Muscle of arm (tissue), 12 donors: ENCODE results near the gene TXNDC15. TPM values are rescaled to one million over a fixed set of nuclear protein-coding genes. Genes with fewer than 3 reads are reported as not detected.
"Not testable (repeated sequence)": the region's sequence is repeated elsewhere in the genome, so short reads cannot be mapped to it uniquely, and the experiment has no call there.

Experiments used
- DNase-seq: peaks from one replicate; pipeline ENCODE4 v3.0.0-alpha.2; 2013
- polyA plus RNA-seq, 12 donors: library from polyadenylated mRNA; unstranded; fragments of 120-200 nt; gene quantifications; one replicate each; pipeline ENCODE4 v1.2.1, GENCODE V29; 2013; ENCODE audit not compliant: insufficient read length in 12 of 12

TXNDC15 gene
- polyA plus RNA-seq, 12 donors = 55.4 to 104 (median 78.1) TPM; not detected in 1

DNA sequence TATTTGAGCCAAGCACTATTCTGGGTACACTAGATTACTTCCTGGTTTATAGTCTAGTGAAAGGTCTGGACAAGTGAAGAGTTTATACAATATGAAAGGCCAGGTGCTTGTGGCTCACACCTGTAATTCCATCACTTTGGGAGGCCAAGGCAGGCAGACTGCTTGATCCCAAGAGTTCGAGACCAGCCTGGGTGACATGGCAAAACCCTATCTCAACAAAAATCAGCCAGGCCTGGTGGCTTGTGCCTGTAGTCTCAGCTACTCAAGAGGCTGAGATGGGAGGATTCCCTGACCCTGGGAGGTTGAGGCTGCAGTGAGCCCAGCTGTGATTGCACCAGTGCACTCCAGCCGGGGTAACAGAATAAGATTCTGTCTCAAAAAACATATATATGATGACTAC is 9.5 kb upstream of the TXNDC15 start:
- no peak for DNase-seq

DNA sequence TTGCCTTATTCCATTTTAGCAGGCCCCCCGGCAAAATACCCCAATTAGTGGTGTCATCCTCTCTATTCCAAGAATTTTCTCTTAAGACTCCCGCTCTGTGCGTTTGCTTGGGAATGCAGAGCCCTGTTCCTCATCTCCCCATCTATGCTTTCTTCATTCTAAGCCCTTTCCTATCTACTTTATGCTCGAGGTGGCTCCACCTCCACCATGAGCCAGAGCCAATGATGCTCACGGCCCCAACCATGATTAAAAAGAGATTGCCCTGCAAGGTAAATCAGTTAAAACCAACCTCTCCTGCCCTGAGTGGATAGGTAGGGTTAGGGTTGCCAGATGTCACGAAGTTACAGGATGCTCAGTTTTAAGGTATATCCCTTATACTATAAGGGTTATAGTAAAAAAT is 677 bp upstream of the TXNDC15 start:
- DNase-seq = peak; percentile 4

DNA sequence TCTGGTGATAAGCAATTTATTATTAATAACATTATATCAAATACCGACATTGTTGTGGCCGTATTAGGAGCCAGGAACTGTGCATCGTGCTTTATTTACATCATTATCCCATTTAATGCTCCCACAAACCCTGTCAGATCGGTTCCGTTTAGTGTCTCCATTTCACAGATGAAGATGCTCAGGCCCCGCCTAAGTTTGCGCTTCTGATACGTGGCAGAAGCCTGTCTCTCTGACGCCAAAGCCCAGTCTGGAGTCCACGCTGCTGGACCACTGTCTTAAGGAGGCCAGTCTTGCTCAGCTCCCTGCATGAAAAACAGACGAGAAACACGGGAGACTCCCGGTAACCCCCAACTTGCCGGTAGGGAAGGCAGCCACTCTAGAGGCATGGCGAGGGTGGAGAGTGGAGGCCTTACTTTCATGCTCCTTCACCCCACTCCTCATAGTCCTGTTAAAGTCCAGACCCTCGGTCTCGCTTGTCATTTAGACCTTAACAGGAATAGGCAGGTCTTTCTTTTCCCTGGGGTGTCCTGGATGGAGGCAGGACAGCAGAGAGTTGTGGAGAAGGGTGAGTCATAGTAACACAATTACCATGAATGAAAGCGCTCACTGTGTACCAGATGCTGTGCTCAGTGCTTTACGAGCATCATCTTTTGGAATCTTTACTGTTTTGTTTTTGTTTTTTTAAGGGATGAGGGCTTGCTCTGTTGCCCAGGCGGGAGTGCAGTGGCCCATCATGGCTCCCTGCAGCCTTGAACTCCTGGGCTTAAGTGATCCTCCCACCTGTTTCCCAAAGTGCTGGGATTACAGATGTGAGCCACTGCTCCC is 872 bp downstream of the TXNDC15 start:
- peak; percentile 92 for DNase-seq

DNA sequence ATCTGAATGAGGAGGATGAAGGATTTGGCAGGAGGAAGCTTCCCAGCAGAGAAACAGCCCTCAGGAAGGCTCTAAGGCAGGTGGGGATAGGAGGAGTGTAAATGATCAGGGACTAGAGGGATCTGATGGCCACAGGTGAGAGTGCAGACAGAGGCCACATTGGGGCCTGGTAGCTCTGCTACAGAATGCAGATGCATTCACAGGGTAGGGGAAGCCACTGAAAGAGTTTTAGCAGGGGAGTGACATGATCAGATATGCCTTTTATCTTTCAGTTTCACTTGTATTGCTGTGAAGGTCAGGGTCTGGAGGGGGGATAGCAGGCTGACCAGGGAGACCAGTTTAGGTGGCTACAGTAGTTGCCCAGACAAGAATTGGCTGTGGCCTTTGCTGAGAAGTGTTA is 3.0 kb downstream of the TXNDC15 start:
- DNase-seq = no peak

DNA sequence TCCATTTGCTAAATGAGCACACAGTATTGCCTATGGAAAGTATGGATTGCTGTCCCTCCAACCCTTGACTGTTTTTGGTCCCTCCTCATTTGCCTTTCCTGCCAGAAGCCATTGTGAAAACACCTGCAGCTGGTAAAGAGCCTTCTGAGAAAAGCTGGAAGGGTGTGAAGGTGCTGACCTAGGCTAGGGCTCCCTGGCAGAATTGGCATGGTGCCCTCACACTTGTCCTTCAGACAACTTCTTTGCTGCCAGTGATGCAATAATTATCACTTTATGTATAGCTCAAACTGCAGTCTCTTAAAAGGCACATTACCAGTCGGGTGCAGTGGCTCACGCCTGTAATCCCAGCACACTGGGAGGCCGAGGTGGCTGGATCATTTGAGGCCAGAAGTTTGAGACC is 4.2 kb downstream of the TXNDC15 start:
- DNase-seq = no peak

DNA sequence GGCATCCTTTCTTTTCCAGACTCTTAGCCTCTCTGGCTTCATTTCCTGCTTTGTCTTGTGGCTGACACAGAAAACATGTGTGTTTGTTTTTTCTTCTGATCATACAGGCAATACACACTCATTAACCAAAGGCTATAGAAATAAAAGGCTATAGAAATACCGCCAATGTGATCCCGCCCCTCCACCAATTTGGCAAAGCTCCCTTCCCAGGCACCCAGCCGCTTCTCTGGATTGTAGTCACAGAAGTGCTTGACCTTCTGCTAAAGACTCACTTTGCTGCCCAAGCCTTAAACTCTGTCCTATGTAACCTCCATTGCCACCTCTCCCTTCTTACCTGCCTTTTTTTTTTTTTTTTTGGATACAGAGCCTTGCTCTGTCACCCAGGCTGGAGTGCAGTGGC is 5.3 kb downstream of the TXNDC15 start:
- DNase-seq = no peak

DNA sequence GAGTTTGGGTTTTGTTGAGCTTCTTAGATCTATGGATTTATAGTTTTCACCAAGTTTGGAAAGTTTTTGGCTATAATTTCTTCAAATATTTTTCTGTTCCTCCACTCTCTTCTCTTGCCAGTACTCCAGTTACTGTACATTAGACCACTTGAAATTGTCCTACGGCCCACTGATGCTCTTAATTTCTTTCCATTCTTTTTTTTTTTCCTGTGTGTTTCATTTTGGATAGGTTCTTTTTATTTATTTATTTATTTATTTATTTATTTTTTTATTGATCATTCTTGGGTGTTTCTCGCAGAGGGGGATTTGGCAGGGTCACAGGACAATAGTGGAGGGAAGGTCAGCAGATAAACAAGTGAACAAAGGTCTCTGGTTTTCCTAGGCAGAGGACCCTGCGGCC is 6.8 kb downstream of the TXNDC15 start:
- not testable (repeated sequence) for DNase-seq

DNA sequence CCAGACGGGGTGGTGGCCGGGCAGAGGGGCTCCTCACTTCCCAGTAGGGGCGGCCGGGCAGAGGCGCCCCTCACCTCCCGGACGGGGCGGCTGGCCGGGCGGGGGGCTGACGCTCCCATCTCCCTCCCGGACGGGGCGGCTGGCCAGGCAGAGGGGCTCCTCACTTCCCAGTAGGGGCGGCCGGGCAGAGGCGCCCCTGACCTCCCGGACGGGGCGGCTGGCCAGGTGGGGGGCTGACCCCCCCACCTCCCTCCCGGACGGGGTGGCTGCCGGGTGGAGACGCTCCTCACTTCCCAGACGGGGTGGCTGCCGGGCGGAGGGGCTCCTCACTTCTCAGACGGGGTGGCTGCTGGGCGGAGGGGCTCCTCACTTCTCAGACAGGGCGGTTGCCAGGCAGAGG is 7.5 kb downstream of the TXNDC15 start:
- not testable (repeated sequence) for DNase-seq

DNA sequence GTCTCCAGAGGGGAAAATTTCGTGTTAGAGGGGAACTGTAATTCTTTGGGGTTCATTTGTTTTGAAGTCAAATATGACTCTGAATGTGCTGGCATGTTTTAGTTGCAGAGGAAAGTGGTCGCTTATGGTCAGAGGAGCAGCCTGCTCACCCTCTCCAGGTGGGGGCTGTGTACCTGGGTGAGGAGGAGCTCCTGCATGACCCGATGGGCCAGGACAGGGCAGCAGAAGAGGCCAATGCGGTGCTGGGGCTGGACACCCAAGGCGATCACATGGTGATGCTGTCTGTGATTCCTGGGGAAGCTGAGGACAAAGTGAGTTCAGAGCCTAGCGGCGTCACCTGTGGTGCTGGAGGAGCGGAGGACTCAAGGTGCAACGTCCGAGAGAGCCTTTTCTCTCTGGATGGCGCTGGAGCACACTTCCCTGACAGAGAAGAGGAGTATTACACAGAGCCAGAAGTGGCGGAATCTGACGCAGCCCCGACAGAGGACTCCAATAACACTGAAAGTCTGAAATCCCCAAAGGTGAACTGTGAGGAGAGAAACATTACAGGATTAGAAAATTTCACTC is 13.5 kb downstream of the TXNDC15 start:
- DNase-seq = no peak

DNA sequence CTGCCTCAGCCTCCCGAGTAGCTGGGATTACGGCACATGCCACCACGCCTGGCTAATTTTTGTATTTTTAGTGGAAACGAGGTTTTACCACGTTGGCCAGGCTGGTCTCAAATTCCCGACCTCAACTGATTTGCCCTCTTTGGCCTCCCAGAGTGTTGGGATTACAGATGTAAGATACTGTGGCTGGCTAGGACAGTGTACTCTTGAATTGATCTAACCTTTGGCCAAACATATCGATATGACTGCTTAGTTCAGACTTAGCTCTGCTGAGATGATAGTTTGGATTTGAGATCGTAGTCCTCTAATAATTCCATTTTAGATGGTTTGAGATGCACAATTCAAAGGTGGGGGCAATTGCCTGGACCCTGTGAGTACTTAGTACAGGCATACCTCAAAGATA is 15.2 kb downstream of the TXNDC15 start:
- no peak for DNase-seq

DNA sequence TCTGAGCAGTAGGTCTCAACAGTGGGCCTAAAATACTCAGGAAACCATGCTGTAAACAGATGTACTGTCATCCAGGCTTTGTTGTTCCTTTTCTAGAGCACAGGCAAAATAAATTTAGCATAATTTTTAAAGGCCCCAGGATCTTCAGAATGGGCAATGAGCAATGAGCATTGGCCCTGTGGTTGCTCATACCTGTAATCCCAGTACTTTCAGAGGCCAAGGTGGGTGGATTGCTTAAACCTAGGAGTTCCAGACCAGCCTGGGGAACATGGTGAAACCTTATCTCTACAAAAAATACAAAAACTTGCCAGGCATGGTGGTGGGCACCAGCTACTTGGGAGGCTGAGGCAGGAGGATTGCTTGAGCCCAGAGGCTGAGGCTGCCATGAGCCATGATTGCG is 17.3 kb downstream of the TXNDC15 start:
- no peak for DNase-seq

DNA sequence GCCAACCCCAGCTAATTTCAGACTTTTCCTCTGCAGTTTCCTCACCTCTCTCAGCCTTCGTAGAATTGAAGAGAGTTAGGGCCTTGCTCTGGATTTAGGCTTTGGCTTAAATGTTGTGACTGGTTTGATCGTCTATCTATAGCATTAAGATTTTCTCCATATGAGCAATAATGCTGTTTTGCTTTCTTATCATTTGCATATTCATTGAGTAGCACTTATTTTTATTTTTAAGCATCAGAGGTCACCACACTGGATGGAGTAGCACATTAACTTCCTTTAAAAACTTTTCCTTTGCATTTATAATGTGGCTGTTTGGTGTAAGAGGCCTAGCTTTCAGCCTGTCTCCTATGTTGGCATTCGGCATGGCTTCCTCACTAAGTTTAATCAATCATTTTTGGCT is 18.1 kb downstream of the TXNDC15 start:
- no peak for DNase-seq

DNA sequence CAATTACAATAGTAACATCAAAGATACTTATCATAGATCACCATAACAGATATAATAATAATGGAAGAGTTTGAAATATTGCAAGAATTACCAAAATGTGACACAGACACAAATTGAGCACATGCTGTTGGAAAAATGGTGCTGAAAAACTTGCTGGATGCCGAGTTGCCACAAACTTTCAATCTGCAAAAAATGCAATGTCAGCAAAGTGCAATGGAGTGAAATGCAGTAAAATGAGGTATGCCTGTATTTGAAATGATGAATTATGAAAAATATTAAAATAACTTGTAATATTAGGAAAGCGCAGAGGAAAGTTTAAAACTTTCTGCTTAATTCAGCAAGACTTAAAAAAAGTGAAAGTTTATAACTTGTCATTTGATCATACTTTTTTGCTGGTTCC is 18.8 kb downstream of the TXNDC15 start:
- no peak for DNase-seq

DNA sequence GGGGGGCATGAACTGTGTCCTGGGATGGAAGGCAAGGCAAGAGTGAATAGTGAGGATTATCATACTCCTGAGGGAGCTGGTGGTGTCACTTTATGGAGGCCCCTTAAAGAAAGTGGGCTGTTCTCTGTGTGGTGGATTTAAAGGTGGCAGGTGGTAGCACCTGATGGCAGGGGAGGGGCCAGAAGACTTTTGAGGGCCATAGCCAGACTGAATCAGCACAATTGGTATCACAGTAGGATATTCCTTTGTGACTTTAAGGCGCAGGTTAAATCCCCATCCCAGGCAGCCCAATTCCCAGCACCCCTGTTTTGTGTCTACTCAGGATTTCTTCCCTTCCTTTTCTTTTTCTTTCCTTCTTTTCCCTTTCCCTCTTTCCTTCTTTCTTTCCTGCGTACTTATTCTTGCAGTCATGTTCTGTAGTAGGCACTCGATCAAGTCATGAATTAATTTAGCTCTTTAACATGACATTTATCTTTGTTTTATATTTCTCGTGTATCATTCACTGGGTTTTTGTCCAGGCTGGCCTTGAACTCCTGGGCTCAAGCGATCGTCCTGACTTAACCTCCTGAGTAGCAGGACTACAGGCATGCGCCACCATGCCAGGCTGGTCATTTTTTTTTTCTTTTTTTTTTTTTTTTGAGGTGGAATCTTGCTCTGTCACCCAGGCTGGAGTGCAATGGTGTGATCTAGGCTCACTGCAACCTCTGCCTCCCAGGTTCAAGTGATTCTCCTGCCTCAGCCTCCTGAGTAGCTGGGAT is 19.8 kb downstream of the TXNDC15 start:
- DNase-seq = no peak

DNA sequence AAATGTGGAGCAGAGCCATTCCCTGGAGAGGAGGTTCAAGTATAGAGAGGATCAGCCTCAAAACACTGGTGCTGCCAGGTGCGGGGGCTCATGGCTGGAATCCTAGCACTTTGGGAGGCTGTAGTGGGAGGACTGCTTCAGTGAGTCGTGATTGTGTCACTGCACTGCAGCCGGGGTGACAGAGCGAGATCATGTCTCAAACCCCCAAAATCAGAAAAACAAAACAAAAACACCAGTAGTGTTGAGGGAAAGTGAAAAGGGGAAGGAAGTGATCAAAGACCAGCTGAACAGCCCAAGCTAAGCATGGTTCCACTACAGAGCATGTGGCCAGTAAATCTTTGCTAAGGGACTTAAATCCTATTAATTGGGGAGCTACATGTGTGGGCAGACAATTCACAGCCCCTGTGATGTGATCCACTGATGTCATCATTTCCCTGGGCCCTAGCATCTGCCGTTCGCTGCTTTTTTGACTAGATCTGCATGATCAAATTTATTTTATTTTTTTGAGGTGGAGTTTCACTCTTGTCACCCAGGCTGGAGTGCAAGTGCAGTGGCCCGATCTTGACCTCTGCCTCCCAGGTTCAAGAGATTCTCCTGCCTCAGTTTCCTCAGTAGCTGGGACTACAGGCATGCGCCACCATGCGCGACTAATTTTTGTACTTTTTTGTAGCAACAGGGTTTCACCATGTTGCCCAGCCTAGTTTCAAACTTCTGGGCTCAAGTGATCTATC is 28.1 kb downstream of the TXNDC15 start:
- DNase-seq = no peak

DNA sequence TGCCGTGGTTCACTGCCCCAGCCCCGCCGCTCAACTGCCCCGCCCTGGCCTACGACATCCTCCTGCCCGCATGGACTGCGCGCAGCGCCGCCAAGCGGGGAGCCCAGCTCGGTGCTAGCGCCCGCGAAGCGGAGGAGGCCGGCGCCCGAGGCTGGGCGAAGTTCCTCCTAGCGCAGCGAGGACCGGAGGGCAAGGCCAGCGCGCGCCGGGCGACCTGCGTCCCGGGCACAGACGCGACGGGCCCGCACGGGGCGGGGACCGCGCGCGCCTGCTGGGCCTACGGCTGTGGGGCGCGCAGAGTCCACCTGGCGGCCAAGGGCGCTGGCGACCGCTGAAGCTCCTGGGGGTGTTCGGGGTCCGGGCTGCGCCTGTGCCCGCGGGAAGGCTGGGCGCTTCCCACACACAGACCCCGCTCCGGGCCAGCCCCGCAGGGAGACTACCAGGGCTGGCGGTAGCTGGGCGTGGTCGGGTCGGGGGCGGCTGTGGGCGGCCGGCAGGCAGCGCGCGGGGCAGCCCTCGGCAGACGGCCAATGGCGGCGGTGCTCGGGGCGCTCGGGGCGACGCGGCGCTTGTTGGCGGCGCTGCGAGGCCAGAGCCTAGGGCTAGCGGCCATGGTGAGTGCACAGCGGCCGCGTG is 30.6 kb downstream of the TXNDC15 start, which contains the start of gene PCBD2:
PCBD2 (plus strand) TSS at position 522 of the 636 bp plus-strand sequence; CDS start at position 531, 9 bp downstream.
- peak; percentile 92 for DNase-seq

DNA sequence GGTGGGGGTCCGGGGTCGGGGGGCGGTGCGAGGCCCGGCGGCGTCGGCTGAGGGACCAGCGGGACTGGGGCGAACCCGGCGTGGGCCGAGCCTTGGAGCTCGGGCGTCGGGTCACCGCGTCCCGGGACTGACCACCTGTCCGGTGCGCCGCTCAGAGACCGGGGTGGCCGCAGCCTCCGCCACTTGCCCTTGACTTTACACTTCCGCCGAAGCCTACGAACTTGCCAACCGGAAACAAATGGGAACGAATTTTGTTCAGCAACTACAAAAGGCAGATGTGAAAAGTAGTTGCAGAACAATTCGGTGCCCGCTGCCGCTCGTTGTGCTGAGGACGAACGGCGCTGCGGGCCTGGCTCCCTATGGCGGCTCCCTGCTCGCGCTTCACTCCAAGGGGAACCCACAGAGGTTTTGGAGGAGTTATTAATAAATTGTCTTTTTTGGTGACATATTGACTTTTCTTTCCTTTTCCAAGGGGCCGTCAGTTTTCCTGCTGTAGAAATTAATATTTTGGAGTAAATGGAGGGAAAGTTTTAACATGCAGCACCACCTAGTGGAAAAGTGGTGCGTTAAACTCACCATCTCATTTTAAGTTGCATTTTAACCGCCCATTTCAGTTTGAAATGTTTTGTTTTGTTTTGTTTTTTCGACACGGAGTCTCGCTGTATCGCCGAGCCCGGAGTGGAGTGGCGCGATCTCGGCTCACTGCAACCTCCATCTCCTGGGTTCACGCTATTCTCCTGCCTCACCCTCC is 31.2 kb downstream of the TXNDC15 start:
- peak; percentile 84 for DNase-seq

DNA sequence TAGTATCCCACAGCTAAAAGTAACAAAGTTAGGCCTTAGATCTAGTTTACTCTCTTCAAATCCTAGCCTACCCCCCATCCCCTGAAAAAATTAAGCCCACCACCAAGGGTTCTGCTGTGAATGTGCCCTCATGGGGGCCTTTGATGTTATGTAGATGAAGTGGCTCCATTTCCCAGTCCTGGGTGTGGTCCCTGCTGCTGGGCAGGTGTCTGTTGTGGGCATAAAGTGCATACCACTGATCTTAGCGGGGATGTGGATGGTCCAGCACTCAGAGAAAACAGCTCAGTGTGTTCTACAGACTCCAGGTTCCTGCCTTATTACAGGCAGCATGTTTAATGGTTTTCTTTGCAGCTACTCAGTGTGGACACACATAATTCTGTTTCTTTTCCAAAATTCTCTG is 32.6 kb downstream of the TXNDC15 start:
- DNase-seq = no peak

DNA sequence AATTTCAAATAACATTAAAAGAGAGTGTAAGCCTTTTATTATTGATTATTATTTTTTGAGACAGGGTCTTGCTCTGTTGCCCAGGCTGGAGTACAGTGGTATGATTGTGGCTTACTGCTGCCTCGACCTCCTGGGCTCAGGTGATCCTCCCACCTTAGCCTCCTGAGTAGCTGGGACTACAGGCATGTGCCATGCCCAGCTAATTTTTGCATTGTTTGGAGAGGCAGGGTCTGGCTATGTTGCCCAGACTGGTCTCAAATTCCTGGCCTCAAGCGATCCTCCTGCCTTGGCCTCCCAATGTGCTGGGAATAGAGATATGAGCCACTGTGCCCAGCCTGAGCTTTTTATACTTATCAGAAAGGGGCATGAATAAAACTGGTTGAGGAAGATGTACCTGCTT is 36.6 kb downstream of the TXNDC15 start:
- DNase-seq = not testable (repeated sequence)

DNA sequence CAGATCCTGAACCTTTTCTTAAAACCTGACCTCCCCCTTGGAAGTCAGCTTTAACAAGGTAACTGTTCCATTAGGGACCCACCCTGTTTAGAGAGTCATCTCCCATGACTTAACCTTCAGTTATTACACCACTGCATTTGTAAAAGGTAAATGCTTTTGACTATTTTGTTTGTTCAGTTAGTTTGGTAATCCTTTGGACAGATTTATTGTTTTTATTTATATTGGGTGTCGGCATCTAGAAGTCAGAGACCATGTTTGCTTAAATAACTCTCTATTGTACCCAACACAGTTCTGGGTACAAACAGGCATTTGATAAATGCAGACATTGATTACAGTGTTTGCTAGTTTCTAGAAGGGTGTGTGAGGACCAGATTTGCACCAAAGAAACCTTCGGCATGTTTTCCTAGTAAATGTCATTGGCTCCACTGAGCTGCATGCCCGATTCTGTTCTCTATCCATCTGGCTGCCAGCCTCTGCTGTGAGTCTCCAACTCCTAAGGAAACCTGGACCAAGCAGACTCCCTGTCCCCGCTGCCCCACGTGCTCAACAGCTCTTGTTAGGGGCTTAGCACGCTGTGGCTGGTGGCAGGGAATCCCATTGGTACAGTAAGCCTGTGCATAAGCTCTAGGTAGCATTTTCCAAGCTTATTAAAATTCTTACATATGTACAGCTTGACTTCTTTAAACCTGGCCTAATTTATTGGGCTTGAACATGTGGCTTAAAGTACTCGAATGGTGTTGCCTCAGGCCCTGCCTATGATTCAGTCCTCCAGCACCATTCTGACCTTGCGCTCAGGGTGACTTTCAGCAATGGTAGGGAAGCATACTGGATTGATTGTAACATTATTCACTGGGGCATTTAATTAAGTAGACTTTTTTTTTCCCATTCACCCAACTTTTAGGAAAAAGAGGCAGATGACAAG is 37.4 kb downstream of the TXNDC15 start:
- DNase-seq = no peak
